NCI-H82 treated with DMSO at 0.1 percent for 48 hours (cell line): ENCODE results near the gene ZNF474.

Experiments used
- DNase-seq: peaks from one replicate; lab custom pipeline; 2025; ENCODE audit not compliant: unreplicated experiment; lab: John Stamatoyannopoulos, UW

The ZNF474 gene

DNA sequence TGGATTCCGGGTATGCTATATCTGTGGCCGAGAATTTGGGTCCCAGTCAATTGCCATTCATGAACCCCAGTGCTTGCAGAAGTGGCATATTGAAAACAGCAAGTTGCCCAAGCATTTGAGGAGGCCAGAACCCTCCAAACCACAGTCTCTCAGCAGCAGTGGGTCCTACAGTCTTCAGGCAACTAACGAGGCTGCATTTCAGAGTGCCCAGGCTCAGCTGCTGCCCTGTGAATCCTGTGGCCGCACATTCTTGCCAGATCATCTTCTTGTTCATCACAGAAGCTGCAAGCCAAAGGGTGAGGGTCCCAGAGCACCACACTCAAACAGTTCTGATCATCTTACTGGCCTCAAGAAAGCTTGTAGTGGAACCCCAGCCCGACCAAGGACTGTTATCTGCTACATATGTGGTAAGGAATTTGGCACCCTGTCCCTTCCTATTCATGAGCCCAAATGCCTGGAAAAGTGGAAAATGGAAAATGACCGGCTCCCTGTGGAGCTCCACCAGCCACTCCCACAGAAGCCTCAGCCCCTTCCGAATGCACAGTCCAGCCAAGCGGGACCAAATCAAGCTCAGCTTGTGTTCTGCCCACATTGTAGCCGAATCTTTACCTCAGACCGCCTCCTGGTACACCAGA is 23.0 kb downstream of the ZNF474 start:
- no peak for DNase-seq

DNA sequence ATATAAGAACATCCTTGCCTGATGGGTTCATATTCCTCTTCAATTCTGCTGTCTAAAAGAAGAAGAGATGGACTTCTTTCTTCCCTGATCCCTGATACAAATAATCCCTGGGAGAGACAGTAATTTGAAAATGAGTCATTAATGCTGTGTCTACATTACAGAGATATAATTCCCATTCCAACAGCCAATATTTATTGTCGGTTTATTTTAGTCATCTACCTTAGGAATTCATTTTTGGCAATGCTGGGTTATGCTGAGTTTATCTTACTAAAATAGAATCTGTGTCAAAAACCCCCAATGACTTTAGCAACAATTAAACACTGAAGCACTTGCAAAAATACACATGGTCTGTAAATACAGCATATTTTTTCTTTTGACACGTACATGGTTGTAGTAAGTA is 23.9 kb downstream of the ZNF474 start:
- no peak for DNase-seq

DNA sequence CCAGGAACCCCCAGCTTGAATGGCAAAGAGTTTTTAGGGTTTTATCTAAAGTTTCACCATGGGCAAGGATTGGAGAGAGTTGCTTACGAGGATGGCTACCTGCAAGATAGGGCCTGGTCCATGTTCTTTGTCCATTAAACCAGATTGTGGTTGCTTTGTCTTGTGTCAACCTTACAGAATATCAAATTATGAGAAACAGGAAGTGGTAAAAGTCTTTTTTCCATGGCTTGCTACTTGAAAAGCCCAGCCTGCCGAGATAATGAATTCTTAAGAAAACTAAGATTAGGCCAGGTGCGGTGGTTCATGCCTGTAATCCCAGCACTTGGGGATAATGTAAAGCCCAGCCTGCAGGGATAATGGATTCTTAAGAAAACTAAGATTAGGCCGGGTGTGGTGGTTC is 24.4 kb downstream of the ZNF474 start:
- DNase-seq, result no peak

DNA sequence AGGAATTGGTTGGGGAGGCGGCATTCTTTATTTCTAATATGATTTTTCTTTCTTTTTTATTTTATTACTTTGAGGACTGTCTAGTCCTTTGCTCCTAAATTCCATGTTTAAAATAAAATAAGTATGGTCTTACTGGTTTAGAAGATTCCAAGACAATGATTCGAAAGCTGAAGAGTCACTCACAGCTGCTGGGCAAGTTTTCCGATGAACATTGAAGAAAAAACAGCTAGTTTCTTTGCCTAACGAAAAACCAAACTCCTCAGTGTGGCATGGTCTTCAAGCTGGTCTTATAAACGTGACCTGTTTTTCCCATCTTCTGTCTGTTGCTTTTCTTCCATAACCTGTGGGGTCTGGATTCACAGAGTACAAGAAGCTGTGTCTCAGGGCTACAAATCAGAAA is 25.1 kb downstream of the ZNF474 start:
- DNase-seq, result no peak

DNA sequence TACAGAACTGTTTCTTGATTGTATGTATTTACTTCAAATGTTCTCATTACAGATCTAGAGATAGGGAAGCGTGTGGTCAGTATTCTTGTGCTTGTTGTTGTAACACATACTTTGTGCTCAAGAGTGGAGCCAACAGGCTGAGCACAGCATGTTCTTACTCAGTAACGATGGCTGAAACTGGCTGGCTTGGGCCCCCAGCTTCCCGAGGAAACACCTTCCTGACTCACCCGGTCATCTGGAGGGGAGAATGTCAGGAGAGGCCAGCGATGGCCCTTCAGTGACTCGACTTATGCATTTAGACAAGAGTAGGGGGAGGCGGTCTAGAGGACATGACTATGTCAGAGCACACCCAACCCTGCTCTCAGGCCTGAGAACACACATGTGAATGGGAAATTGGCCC is 25.6 kb downstream of the ZNF474 start:
- DNase-seq, result no peak

DNA sequence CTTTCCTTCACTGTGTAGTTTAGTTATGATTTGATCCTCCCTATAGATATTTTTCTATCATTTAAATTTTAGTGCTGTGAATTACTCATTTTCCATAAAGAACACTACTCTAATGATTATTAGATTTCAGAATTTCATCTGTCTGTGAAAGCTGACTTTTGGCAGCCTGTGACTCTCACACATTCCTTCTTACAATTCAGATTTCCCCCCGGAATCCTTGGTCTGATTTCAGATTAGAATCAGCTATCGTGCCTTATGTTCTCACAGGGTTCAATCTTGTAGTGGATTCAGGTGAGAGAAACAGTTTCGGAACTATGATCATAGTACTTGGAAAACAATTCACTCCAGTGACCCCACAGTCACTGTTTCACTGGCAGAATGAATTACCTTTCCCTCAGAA is 26.2 kb downstream of the ZNF474 start:
- DNase-seq, result no peak

DNA sequence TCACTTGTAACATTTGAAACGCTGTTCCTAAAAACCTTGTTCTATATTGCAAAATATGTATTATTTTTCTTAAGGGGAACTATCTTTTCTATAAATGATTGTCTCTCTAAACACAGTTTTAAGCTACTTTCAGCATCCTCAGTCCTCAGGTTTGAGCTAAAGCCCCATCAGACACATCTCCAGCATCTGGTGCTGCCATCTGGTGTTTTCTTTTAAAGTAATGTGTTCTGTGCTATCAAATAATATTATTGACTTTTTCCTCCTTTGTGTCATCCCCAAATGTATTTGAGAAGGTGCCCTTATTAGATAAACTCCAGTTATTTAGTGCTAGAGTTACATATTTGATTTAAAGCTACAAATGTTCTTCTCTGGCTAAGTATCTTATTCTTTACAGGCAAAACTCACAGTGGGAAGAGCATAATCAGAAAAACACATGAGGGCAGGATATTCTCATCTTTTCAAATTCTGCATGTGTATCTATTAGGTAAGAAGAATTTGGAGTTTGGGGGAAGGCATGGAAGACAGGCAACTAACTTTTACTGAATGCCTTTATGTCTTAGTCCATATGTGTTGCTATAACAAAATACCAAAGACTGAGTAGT is 27.5 kb downstream of the ZNF474 start:
- DNase-seq, result peak; percentile 56

DNA sequence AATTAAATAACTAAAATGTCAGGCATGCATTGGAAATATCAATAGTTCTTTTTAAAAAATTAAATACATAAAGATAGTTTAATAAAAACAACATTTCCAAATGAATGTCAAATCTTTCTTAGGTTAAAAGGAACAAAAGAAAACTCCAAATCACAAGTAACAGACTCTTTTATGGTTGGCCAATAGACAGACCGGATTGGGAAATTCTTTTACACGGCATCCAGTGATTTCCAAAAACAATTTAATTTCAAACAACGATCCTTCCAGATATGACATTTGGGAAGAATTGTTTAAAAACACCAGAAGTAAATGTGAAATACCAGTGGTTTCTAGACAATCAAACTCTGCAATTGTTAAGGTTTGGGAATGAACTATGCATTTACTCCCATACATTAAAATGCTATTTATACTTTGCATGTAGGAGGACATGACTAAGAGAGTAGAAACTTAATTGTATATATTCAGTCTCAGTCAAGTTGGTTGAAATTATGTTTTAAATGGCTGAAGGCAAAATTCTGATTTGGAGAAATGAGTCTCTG is 32.8 kb downstream of the ZNF474 start:
- no peak for DNase-seq

DNA sequence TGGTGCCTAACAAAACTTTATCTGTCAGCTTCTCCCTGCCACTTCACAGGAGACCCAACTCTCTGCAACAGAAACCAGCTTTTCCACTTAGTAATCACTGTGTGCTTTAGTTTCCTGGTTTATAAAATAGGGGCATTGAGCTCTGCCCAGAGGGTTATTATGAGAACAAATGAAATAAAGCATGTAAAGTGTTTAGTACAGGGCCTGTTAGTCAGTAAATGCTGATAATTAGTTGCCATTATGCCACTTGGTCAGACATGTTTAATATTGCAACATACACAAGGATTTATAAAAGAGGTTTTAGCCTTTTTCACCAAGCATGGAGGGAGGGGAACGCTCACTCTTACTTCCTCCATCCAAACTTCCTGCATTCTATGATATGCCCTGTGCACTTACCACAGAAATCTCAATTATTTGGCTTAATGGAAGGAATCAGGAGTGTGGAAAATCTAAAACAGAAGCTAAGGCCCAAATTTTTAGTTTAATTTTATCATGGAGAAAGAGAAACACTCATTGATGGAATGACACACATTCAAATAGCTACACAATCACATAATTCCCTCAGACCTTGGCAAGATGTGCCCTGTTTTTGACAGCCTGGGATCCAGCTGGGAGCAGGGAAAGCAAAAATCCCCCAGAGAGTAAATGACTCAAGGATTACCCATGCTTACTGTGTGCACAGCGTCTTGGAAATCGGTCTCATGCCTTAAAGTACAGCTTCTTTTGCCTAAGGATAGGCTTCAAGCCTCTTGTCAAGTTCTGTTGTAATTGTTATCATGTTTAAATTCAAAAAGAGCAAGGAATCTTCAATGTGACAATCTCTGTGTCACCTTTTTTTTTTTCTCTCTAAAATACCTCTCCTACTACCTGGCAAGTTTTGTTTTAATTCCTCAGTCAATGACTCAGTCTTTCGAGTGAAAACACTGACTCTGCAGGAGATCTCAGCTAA is 34.0 kb downstream of the ZNF474 start:
- peak; percentile 36 for DNase-seq

DNA sequence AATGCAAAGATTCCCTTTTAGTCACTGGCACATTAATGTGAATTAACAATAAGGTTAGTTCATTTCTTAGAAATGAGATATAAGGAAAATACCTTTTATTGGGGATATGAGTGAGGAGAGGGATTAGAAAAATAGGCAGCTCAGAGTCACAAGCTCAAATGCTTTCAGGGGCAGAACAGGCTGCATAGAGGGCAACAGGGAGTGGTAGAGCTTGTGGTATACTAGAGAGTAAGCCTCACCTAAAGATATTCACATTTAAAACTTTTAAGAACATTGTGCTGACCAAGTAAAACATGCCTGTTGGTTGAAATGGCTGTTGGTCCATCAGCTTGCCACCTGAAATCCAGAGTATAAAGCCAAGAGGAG is 34.7 kb downstream of the ZNF474 start:
- DNase-seq, result no peak

DNA sequence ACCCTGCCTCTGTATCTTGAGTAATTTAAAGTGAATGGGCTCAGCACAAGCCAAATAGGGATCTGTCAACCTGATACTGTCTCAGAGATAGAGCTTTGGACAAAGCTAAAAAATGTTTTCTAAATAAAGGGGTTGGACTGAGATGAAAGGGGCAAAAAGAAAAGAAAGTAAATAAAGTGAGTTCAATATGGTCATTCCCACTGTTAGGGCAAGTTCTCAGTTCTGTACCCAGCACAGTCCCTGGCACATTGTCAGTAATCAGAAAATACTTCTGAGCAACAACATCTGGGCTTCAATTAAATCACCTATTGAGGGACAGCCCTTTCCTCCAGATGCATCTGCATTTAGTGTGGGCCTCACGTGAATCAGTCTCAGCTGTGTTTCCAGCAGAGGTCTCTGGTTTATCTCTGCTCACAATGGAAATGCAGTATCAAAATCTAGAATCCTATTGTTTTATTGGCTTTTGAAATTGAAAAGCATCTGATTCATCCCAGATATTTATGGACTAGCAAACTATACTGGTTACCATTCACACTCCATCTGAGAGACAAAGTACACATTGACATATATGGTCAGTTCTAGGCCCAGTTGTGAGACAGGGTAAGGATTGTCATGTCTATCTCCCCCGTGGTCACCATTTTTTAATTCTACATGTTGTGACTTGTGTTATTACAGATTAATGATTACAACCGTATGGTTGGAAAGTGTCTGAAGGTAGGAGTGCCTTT is 35.6 kb downstream of the ZNF474 start:
- DNase-seq, result no peak

DNA sequence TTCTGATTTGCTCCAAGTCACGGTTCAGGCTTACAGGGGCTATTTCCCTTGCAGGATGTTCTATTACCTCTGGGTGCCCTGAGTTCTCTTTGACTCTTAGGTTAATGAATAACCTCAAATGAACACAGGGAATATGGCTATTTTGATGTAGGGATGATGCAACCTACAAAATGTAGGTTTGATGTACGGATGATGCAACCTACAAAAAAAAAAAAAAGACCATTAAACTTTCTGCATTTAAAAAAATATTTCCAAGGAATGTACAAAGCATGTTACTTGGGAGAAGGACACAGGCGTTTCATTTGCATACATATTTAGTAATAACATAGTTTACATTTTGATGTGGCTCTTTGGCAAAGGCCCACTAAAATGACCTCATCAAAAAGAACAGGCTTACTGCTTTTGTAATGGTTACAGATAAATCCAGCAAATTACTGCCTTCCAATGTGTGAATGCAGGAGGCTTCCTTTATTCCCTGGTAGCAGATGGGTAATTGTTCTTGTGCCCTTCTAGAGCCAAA is 36.3 kb downstream of the ZNF474 start:
- no peak for DNase-seq

DNA sequence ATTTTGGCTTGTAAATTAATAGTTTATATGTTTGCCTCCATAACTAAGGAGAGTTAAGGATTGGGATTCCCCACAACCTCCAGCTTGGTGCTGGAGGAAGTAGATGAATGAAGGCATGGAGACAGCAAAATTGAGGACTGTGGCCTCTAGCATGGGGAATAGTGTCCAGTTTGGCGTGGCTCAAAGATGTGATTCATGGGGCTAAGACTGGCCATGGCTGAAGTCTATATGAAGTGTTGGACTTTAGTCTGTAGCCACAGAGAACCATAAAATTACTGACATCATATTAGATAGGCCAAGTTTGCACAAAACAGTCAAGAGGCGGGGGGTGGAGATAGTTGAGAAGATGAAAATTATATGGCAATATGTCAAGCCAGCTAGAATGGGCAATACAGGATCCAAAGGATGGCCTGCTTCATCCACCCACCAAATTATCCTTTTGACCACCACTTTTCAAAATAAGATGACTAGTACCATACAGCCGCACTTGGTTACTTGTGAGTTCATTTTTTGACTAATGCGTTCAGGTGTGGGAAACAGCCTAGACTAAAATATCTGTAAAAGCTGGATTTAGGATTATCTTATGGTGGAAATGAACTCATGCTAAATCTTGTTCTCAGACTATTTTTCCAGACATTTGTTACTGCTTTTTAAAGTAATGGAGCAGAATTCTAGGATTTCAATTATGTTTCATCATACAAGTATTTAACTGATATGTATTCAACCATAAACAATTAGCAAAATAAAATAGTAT is 40.2 kb downstream of the ZNF474 start:
- no peak for DNase-seq

DNA sequence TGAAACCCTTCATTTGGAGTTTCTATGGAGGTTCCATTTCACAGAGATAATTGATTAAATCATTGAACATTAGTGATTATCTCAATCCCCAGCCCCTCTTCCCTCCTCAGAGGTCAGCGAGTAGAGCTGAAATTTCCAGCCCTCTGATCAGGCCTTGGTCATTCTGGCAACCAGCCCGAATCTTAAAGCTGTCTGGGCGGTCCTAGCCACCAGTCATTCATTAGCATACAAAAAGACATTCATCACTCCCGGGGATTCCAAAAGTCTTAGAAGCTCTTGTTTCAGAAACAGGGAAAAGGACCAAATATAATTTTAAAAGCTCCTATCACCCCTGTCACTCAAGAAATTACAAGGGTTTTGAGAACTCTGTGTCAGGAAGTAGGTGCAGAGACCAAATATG is 41.3 kb downstream of the ZNF474 start:
- DNase-seq, result no peak

DNA sequence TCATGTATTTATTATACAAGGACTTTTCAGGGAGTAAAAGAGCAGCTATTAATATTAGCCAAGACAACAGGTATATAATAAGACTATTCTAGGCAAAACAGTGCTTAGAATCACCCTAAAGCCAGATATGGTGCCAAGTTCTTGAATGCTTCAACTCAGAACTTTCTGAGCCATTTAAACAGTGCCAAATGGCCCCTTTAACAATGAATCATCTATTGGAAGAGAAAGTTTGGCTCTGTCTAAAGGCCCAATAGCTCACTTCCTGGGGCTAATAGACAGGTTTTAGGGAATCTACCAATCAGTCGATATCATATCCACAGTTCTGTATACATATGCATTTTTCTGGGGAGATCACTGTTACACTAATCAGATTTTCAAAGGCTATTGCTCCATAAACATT is 42.9 kb downstream of the ZNF474 start:
- no peak for DNase-seq

DNA sequence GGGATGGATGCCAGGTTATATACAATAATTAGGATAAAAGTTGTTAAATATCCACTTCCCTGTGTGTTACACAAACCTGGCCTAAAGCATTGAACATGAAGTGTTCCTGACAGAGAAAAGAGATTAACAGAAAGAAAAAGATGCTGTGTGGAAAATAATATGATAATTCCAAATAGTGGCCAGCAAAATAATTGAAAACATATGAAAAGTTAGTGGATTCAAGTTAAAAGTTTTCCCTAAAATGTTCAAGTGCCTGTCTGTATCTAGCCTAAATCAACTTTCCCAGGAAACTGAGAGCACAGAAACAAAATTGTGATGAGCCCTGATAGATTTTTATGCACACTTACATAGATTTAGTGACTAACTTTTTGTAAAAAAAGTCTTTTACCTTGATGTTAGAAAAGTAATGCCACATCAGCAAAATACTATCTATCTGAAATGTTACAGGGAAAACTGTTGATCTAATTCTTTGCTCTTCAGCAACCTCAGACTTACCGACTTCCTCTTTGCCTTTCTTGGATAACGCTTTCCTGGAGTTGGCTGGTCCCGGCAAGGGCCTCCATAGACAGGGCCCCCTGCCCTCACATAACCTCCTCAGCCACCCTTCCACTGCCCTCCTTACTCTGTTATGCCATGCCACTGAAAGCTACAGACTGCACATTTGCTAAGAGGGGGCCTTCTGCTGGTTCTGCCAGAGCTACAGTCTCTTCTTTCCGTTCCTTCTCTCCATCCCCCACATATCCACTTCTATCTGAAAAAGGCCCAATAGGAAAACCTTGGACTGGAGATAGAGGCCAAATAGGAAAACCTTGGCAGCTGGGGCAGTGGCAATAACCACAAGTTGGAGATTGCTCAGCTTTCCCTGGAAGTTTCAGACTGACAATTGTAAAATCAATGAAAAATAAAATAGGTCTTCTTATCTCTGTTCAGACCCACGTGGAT is 44.4 kb downstream of the ZNF474 start:
- DNase-seq, result no peak

DNA sequence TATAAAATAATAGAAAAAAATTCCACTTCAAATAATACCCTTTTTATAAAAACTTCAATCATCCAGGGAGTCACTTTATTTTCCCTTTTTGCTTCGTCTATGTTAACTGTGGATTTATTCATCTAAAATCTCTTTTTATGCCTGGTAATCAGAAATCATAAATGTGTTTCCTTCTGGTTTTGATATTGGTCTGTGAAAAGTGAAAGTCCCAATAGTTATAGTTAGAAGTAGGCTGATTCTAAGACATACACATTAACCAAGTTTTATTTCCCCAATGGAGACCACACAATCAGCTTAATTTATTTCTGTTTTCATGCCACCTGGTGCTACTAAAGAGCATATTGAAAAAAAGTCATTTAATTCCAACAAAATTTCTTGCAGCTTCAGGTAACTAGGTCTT is 45.7 kb downstream of the ZNF474 start:
- no peak for DNase-seq

DNA sequence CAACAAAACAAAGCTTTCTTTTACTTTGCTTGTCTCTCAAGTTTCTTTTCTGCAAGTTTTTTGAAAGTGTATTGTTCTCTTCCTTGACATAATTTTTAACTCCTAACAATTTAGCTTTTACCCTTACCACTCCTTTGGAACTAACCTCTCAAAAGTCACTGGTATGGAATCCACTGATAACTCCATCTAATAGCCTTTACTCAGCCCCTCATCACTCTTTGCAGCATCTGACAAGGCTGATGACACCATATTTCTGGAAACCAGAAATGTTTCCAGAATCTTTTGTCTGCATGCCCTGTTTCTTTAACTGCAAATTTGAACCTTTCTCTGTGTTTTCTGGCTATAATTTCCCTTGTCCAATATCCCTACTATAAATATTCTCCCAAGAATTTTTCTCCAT is 46.5 kb downstream of the ZNF474 start:
- DNase-seq, result no peak

DNA sequence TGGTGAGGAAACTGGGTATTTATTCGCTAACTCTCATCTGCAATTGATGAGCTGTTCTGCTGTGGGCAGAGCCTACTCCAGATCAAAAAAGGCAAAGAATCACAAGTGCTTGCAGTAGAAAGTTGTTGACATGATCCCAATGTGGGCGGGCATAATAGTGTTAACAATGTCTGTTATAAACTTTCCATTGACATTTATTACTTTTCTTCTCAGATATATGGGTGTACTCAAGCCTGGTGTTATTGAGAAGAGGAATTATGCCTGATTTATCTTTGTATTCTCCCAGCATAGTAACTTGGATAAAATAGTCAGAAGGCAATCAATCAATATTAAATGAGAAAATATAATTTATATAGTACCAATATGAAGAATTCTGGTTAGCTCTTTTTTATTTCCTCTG is 47.8 kb downstream of the ZNF474 start:
- no peak for DNase-seq
